GM15510 (cell line): ENCODE results near the gene NLGN1.

Experiments
- POLR2A ChIP-seq: IDR thresholded peaks from 3 replicates; pipeline ENCODE4 v1.6.1; 2011; ENCODE audit warnings: borderline replicate concordance; ENCODE audit not compliant: insufficient read length; ENCODE audit errors: extremely low read depth

Gene NLGN1

DNA sequence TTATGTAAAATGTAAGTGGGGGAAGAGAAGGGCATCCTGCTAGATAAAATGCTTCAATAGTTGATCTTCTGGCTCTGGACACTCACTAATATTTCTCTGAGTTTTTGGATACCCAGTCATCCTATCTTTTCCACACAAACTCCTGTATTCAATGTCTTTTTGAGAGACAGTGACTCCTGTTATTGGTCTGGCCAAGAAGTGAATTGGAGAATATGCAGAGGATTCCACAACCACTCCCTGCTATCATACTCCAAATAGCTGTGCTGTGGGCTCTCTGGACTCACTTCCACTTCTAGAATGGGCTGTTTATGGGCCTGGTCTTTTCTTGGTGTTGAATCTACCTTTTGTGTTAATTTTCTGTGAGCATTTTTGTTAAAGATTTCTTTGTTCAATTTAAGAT lies 376.8 kb downstream of the NLGN1 start:
- no peak for TF ChIP-seq POLR2A

DNA sequence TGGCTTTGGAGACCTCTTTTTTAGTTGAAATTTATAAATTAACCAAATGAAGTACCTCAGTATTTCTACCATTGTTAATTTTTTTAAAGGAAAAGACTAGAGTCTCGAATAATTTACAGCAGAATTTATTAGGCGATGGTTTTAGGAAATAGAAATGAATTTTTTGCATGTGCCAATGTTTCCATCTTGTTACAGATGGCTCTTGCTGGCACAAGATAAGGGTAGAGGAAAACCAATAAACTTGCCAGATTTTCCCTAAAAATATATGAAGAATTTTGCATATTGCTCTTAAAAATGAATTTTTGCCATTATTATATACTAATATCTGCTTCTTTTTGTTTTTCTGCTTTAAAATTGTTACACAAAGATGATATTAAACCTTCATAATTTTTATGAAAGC lies 380.7 kb downstream of the NLGN1 start:
- no peak for TF ChIP-seq POLR2A

DNA sequence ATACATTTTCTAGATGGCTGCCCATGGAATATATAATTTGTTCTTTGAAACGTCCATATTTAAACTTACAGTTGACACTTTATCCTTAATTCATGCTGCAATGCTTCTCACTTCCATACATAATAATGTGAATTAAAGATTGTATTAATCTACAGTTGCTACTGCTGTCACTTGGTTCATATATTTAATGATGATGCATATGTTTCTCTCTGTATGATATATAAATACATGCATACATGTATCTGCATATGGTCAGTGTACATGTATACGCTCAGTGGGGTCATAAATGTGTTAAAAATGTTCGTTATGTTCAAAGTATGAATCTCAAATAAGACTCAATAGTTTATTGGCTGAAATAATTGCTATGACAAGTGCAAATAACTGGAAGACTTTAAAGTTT lies 382.5 kb downstream of the NLGN1 start:
- TF ChIP-seq POLR2A = no peak

DNA sequence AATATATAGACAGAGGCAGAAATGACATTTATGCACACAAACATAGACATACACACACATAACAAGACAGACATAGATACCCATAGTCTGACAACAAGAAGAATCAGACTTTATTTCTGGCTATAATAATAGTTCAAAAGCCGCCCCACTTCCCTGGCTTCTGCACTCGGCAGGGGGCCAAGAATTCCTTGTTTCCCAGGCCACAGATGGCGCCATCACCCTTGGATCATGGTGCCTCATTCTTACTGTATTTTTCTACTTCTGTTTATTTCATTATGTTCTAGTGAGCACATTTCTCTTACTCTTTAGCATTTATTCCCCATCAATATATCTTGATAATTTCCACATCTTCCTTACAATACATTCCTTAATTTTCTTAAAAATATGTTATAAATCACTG lies 387.5 kb downstream of the NLGN1 start:
- TF ChIP-seq POLR2A = no peak

DNA sequence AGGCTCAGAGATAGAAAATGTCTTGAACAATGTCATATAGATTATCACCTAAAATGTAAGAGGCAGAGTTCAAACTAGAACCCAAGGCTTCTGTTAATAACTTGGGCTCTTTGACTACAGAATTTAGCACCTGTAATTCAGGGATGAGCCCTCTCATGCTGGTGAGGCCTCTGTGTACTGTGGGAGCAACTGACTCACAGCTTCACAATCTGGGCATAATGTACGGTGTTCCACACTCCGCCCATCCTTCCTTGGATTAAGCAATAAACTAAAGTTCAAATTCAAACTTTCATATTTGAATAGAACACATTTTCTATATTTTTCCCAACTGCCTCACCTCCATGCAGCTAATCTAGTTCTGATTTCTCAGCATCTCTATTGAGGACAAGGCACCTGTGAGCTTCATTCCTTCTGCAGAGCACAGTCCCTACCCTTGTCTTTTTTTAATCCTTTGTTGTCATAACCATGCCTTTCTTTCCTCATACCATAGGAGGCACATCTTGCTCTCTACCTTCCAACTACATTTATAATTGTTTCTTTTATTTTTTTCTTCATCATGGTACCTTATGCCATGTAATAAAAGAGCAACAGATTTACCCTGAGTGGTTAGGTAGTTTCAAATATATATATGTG lies 392.1 kb downstream of the NLGN1 start:
- no peak for TF ChIP-seq POLR2A

DNA sequence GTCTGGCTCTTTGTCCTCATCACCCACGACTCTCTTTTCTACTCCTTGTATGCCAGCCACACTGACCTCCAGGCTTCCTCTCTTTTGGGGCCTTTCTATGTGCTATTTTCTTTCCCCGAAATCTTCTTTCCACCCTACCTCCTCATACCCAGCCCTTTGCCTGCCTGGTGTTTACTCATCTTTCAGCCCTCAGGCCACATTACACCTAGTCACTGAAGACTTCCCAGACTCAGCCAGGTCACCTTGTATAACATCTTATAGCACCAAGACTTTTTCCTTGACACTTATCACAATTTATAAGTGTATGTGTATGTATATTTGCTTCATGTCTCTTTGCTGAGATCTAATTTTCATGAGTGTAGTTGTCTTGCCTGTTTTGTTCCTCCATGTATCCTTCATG lies 396.4 kb downstream of the NLGN1 start:
- no peak for TF ChIP-seq POLR2A

DNA sequence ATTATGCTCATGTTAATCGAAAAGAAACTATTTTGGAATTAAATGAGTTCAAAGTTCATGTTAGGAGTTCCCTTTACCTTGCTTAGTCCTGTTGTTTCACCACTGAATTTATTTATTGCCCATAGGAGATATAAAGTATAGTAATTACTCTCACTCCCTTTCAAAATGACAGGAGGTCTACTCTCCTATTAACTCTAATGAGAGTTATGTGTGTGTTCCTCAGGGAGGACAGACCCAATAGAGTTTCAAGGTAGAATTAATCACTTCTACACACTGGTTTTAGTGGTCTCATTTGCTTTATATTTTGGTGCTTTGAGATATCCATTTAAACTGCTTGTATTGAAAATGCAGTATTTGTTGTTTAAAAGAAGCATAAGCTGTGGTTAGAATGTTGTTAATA lies 398.9 kb downstream of the NLGN1 start:
- no peak for TF ChIP-seq POLR2A

DNA sequence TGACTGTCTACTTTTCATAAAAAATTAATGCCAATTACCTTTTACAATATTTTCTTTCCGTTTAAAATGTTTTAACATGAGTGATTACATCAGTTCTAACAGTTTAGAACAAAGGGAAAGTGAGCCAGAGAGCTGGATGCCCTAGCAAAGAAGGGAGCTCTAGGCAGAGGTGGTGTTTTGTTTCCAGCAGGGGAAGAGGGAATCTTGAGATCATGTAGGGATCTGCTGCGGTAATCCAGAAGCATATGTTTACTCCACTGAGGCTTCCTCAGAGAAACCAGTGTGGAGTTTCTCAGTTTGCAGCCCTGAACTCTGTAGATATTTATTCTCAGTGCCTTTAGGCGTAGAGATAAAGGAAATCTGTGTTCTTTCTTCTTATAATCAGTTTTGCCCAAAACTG lies 399.3 kb downstream of the NLGN1 start:
- no peak for TF ChIP-seq POLR2A

DNA sequence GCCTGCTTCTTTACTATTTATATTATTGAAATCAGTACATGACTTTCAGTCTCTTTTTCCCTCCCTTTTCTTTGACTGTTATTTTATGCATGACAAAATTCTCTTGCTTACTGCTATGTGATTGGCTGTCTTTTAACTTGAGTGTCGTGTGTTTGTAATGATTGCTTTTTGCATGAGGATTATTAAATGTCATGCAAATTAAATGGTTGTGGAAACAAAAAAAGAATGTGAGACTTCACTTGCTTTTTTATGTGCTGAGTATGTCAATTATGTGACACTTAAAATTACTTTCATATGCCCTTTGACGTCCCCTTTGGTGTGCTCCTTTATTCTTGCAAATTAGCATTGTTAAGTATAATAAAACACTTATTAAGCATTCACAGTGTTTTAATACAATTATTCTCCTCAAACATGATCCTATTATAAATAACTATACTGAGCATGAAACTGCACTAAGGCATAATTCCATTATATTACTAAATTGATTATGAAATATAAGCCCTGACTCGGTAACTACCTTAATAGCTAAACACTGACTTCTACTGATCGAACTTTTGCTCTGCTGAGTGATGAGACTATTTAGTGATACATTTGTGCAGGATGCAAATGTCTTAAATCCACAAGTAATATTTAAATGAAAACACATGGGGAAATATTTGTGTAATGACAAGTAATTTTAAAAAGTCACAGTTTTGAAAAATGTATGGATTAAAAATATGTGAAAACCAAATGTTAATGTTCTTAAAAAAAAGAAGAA lies 401.7 kb downstream of the NLGN1 start:
- no peak for TF ChIP-seq POLR2A

DNA sequence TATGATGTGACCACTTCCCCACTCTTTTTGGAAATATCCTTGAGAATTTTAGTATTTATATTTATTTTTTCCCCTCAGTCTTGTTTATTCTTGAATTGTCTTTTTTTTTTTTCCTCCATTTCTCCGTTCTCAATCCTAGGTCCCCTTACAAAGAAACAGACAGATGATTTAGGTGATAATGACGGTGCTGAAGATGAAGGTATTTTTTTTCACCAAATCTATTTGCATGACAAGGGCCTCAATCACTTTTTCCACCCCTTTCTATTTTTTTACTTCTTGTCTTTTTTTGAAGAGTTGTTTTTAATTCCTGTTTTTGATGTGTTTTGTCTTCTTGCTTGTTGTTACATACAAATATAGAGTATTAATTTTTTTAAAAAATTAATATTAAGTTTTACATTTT lies 402.6 kb downstream of the NLGN1 start:
- no peak for TF ChIP-seq POLR2A

DNA sequence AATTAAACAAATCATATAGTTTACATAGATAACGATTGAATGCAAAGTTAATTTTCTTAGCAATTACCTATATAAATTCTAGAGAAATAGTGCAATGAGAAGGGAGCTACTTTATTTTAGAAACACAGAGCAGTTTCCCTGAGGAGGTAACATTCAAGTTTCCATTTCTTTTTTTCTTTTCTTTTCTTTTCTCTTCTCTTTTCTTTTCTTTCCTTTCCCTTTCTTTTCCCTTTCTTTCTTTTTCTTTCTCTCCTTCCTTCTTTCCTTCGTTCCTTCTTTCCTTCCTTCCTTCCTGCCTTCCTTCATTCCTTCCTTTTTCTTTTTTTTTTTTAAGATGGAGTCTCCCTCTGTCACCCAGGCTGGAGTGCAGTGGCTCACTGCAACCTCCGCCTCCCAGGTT lies 417.3 kb downstream of the NLGN1 start:
- no peak for TF ChIP-seq POLR2A

DNA sequence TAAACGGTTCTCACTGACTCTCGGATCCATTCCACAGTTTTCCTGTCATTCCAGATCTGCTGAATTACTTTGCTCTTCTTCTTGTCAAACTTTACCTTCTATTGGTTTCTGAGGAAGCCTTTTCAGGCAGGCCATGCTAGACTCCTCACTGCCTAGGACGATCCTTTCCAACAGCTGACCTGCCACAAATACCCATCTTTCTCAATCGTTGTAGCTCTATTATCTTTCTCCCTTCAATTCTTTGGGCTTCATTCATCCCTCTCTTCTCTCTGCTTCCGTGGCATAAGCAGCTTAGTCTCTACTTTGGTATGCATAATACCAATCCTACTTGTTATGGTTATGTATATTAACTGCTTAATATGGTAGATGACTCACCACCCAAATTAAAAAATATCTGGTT lies 421.8 kb downstream of the NLGN1 start:
- no peak for TF ChIP-seq POLR2A

DNA sequence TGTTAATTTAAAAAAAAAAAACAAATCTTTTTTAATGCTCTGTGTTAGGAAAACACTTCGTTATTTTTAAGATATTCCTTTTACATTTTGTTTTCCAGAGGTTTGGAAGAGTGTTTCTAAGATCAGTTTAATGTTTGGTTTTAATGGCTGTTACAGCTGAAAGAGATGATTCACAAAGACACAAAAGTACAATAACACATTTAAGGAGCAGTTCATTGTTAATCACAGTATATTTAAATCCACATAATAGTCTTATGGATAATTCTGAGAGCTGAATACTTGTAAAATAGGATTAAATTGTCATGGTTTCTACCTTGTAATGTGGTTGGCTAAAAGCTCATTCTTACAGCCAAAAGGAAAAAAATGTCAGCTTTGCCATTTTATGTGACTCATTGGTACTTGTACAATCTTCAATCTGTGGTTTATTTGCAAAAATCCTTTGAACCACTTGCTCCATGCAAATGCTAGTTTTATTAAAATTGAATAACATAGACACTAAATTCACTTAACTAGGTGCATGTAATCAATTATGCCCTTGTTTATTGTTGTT lies 426.4 kb downstream of the NLGN1 start:
- TF ChIP-seq POLR2A = no peak

DNA sequence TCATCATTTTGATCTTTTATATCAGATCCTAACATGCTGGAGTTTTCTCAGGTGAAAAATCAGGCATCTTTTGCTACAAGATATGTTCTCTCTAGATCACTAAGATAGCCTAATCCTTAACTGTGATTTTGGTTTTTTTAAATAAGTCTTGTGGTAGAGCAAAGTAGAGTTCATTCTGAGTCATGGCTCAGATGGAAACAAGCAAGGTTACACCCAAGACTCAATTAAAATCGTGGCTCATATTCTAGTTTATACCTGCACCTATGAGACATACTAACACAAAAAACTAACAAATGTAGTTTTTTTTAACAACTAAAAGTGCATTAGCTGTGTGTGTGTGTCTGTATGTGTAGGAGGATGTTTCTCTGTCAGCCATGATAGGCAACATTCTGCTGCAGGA lies 428.2 kb downstream of the NLGN1 start:
- no peak for TF ChIP-seq POLR2A

DNA sequence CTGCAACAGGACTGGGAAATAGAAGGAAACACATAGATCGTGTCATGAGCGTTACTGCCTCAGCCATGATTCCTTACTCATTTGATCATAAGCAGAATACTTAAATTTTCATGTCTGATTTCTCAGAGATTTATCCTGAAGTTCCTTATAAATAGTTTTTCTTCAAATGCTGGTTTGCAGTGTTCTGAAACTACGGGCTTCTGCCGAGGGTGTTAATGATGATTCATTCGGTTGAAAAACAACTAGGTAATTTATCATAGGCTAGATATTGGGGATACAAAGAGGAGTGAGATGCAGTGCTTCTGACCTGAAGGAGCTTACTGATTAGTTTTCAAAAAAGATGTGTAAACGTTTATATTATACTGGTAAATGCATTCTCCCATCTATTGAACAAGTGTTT lies 428.9 kb downstream of the NLGN1 start:
- TF ChIP-seq POLR2A = no peak

DNA sequence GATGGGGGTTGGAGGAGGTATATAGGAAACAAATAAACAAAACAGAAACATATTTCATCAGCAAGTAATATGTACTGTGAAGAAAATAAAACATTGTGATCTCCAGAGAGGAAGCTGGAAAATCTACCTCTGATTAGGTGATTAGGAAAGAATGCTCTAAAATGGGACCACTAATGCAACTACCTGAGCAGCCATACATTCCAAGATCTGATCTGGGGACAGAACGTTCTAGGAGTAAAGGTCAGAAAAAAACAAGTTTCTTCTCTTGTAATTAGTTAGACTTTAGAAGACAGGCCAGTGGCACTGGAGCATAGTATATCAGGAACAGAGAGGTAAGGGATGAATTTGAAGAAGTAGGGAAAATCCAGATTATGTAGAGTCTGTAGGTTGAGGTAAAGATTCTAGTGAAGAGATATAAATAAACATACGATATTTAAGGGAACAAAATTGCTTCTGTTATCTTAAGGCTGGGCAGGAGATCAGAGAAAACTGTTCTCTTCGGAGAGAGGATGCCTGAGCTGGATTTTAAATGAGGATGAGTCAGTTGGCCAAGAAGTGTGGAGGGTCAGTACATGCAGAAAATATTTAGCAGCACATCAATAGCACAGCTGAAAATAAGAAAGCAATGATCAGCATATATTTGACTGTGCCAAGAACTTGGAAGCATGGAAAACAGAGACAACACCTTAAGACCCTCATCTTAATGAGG lies 429.5 kb downstream of the NLGN1 start:
- no peak for TF ChIP-seq POLR2A

DNA sequence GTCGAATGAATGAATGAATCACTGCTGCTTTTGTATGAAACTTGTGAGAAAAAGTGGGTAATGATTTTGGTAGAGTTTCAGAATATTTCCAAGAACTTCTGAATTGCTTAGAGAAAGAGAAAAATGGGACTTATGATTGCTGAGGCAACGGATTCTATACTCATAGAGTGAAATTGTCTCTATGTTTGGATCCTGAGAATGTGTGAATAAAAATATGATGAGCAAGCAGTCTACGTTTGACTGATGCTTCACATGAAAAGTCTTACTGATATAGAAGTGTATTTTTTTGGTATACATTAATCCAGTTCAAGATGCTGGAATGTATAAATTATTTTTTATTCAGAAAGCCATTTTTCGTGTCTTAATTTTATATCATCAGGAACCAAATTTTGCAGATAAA lies 441.1 kb downstream of the NLGN1 start:
- no peak for TF ChIP-seq POLR2A

DNA sequence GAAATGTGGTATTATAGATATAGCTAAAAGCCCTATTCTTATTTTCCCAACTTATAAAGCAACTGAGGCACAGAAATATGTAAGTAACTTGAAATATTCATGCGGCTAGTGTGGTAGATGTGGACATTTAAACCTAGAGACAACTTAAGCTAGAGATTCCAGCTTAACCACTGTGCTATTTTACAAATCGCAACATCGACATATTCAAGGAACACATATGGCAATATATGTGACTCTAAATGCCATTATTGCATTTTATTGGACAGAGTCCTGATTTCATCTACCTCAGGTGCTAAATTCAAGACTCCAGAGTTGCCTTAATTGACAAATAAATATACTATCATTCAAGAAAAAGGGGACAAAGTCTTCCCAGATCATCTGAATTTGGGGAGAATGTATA lies 442.3 kb downstream of the NLGN1 start:
- TF ChIP-seq POLR2A = no peak
